K562 (cell line): Measurements from ENCODE around the gene SLC8A1. TPM values are rescaled to one million over a fixed set of nuclear protein-coding genes. Genes with fewer than 3 reads are reported as not detected.

ENCODE experiments used
- ATF7 ChIP-seq: fragments of 450-650 bp; IDR thresholded peaks from 2 replicates; pipeline ENCODE4 v1.7.1; 2014; ENCODE audit warnings: mild to moderate bottlenecking, moderate library complexity
- BRD4 ChIP-seq: fragments of 200-600 bp; sonication (generic); IDR thresholded peaks from 2 replicates; pipeline ENCODE4 v1.6.1; 2017; ENCODE audit warnings: inconsistent platforms
- CREB5 ChIP-seq: fragments of 250-450 bp; sonication (Bioruptor Pico); IDR thresholded peaks from 2 replicates; pipeline ENCODE4 v1.5.0; 2020; ENCODE audit warnings: mild to moderate bottlenecking
- E2F8 ChIP-seq: fragments of 450-650 bp; IDR thresholded peaks from 2 replicates; pipeline ENCODE4 v1.7.1; 2018; ENCODE audit warnings: mild to moderate bottlenecking, low read depth; ENCODE audit not compliant: partially characterized antibody
- KDM2B ChIP-seq: fragments of 250-450 bp; sonication (Bioruptor Pico); IDR thresholded peaks from 2 replicates; pipeline ENCODE4 v1.8.0; 2021; ENCODE audit warnings: mild to moderate bottlenecking, moderate library complexity
- MEF2A ChIP-seq: IDR thresholded peaks from 2 replicates; pipeline ENCODE4 v1.6.1; 2011; ENCODE audit warnings: low read depth, mild to moderate bottlenecking, low read length, moderate library complexity; ENCODE audit not compliant: control insufficient read depth
- RBM39 ChIP-seq: fragments of 200-400 bp; formaldehyde crosslinking; optimal IDR thresholded peaks from 2 replicates; pipeline ENCODE3; 2018; ENCODE audit warnings: low read depth, low read length
- ZBTB5 ChIP-seq: fragments of 450-650 bp; IDR thresholded peaks from 2 replicates; pipeline ENCODE4 v1.6.1; 2017; ENCODE audit warnings: antibody characterized with exemption
- ZNF23 ChIP-seq: fragments of 250-450 bp; sonication (Bioruptor Pico); IDR thresholded peaks from 2 replicates; pipeline ENCODE4 v1.4.0; 2020; ENCODE audit warnings: mild to moderate bottlenecking
- ZNF561 ChIP-seq: fragments of 450-650 bp; formaldehyde crosslinking; conservative IDR thresholded peaks from 2 replicates; pipeline ENCODE4 v1.4.0; 2020; ENCODE audit warnings: mild to moderate bottlenecking, moderate library complexity
- ZNF592 ChIP-seq: fragments of 450-650 bp; IDR thresholded peaks from 2 replicates; pipeline ENCODE4 v1.6.1; 2017; ENCODE audit warnings: antibody characterized with exemption, mild to moderate bottlenecking
- polyA plus RNA-seq, 8 experiments: library from polyadenylated mRNA; depleted of rRNA in 4 of 8; stranded (reverse) in 5 of 8; unstranded in 3 of 8; fragments of >200 nt; fragmentation: Nextera tagmentation in 2 of 8; fragmentation: Illumina TruSeq in 1 of 8; extraction: Ambion mirVana in 2 of 8; extraction: Trizol in 1 of 8; gene quantifications; 2 replicates each; pipeline versions ENCODE4 v1.2.1 to v1.2.3, GENCODE V29; 2011 to 2014; ENCODE audit warnings: inconsistent platforms in 1 of 8, missing spikeins in 1 of 8
- total RNA-seq, 7 experiments: library from RNA; depleted of rRNA in 6 of 7; stranded (reverse); fragments of >200 nt in 6 of 7; fragmentation: Illumina TruSeq in 2 of 7; extraction: Trizol in 2 of 7; gene quantifications; 2 replicates each; pipeline versions ENCODE4 v1.2.1 to v1.2.3, GENCODE V29; 2011 to 2021; ENCODE audit warnings: low replicate concordance in 1 of 7
- TF ChIP-seq, protein P1 (sequence below): fragments of 250-450 bp; sonication (Bioruptor Pico); IDR thresholded peaks from 2 replicates; pipeline ENCODE4 v1.9.0; 2021; ENCODE audit warnings: mild to moderate bottlenecking

The SLC8A1 gene
- total and polyA plus RNA-seq, 9 of the 15 experiments (the other 6 are each of a cell fraction or from before 2014, with no cell fraction given): not detected

DNA sequence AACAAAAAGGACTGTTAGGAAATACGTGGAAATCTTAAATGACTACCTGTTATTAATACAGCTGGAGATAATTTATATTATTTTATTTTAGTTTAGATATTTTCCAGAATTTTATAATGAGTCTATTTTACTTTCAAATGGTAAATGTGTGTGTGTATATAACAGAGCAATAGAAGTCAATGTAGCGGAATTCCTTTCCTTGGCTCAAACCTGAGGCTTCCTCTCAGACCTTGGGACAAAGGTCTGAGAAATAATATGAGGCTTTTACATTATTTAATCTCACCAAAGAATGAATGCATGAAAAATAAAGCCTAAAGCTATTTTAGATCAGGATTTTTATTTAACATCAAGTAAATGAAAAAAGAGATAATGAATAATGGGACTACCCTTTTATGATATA lies 65.7 kb downstream of the SLC8A1 start (continued):
- TF ChIP-seq ZNF592: no peak
- TF ChIP-seq MEF2A: no peak
- no peak for TF ChIP-seq CREB5 (CRISPR knock-in tag)
- TF ChIP-seq, protein P1, sequence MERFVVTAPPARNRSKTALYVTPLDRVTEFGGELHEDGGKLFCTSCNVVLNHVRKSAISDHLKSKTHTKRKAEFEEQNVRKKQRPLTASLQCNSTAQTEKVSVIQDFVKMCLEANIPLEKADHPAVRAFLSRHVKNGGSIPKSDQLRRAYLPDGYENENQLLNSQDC: no peak
- TF ChIP-seq BRD4: no peak
- no peak for TF ChIP-seq ZNF561 (CRISPR knock-in tag)
- no peak for TF ChIP-seq KDM2B (CRISPR knock-in tag)
- no peak for TF ChIP-seq ZBTB5
- TF ChIP-seq ZNF23 (CRISPR knock-in tag): no peak
- no peak for TF ChIP-seq E2F8
- no peak for TF ChIP-seq ATF7
- no peak for TF ChIP-seq RBM39
